ENCODE measurements around the gene LGALS7B.
"Not testable (repeated sequence)": the region's sequence is repeated elsewhere in the genome, so short reads cannot be mapped to it uniquely, and the experiment has no call there.

The LGALS7B gene

GRCh38 chr19:38825936-38826335 is 36.9 kb downstream of the LGALS7B start:
- not testable (repeated sequence) for DNase-seq

DNA sequence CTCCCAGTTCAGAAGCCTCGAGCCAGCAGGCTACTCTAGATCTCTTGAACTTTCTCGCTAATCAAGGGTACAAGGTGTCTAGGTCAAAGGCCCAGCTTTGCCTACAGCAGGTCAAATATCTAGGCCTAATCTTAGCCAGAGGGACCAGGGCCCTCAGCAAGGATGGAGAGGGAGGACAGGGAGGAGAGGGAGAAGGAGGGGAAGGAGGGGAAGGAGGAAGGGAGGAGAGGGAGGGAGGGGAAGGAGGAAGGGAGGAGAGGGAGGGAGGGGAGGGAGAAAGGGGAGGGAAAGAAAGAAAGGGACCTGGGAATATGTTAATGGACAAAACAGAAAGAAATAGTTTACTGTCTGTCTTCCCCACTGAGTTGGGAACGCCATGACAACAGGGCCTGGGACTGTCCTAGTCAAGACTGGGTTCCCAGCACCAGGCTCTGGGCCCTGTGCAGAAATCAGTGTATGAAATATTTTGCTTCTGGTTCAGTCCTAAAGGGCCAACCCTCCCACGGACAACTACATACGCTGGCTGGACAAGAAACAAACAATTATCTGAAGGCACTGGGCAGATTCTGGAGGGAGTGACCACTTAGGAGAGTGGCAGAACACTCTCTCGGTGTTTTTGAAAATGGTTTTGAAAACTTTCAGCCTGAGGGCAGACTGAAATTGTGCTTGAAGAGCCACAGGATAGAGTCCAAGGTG is 38.0 kb downstream of the LGALS7B start:
- DNase-seq = no peak

GRCh38 chr19:38829203-38829602 is 40.2 kb downstream of the LGALS7B start:
- DNase-seq = not testable (repeated sequence)

GRCh38 chr19:38830039-38830733 is 41.2 kb downstream of the LGALS7B start:
- no peak for DNase-seq

- no peak for DNase-seq
Measured at GRCh38 chr19:38831142-38831605, 42.2 kb downstream of the LGALS7B start.

GRCh38 chr19:38833092-38833425 is 44.1 kb downstream of the LGALS7B start:
- no peak for DNase-seq

DNA sequence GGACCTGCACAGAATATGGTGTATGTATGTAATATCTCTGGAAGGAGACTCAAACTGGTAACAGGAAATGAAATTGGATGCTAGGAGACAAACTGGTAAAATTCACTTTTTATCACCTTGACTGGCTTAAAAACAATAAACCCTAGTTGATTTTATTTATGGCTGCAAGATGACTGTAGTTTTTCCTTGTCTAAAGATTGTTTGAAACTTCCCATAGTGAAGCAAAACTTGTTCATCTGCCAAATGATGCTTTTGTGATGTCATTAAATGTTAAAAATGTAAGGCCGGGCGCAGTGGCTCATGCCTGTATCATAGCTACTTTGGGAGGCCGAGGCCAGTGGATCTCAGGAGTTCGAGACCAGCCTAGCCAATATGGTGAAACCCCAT is 45.1 kb downstream of the LGALS7B start:
- no peak for DNase-seq

DNA sequence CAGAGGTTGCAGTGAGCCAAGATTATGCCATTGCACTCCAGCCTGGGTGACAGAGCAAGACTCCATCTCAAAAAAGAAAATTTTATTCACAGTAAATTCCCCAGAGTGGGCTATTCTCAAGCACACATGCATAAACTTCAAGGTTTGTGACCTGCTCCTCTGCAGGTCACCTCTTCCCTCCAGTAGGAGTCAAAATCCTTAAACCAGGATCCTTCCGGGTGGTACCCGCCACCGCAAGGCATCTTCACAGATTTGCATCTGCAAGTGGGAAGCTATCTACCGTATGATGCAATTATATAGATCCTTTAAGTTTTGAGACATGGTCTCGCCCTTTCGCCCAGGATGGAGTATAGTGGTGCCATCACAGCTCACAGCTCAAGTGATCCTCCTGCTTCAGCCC is 45.6 kb downstream of the LGALS7B start:
- DNase-seq = no peak

- no peak for DNase-seq
Measured at GRCh38 chr19:38836159-38836982, 47.4 kb downstream of the LGALS7B start.

DNA sequence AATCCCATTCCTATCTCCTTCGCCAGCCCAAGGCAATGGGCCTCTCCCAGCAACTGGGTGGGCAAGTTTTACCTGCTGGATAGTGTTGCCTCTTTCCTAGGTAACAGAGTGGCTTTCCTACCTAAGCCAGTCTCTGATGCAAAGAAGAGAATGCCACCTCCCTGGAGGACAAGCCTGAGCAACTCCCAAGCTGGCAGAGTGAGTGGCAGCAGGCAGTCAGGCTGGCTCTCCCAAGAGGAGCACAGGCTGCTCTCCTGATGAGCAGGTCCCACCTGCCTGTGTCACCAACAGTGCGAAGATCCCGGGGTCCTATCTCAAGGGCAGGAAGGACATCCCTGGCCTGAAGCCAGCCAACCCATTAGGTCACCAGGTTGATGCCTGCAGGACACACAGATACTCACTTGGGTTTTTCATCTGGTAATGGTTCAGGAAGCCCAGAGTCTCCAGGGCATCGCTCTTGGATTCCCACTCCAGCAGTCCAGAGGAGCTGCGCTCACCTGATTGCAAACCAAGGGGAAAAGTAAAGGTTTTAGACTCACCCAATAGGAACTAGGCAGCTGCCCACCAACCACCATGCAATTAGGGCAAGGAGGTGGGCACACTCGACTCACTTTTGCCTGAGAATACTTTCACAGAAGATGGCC is 48.1 kb downstream of the LGALS7B start:
- DNase-seq = no peak

DNA sequence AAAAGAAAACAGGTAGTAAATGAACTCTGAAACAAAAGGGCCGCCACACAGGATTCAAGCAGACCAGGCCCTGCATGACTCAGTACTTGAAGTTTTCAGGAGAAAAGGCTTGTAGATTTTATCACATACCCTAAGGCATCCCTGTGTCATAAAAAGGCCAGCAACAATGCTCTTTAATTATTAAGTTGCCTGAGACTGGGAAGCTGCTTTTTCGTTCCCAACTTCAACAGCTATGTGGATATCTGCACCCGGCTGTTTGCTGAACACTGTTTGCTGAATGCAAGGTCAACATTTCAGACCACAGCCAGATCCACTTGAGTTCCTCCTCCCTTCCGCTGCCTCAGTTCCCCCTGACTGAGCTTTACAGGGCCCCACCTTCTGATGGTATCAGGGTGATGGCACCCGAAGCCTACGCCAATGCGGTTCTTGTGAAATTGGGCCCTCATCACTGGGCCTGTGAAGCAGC is 48.7 kb downstream of the LGALS7B start:
- DNase-seq = no peak

GRCh38 chr19:38838208-38838985 is 49.4 kb downstream of the LGALS7B start:
- peak; percentile 63 for DNase-seq

DNA sequence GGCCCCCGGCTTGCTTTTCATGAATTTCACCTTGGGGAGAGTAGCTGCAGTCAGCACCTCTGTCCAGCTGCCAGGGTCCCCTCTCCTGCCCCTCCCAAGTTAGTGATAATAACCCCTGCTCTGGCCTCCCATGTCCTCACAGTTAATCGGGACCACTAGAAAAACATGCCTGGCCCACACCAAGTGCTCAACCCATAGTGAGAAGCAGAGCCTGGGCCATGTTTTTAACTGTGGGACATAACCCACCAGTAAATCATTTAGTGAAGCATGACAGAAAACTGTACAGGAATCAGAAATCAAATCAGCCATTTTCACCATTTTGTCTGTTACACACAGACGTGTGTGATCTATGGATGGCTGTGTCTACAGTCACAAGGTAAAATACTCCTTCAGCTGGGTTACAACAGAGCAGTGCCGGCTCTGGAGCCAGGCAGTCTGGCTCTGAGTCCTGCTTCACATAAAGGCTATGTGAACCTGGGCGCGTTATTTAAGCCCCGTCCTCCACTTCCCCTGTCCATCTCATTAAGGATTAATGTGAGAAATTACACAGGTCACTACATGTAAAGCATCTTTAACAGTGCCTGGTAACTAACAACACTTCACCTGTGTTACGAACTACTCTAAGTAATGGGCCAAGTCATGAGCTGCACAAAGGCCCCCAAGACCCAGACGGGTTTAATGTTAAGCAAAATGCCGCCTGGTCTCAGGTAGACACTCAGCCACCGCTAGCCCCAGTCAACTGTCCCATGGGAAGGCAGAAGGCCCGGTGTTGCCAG is 50.2 kb downstream of the LGALS7B start:
- no peak for DNase-seq

DNA sequence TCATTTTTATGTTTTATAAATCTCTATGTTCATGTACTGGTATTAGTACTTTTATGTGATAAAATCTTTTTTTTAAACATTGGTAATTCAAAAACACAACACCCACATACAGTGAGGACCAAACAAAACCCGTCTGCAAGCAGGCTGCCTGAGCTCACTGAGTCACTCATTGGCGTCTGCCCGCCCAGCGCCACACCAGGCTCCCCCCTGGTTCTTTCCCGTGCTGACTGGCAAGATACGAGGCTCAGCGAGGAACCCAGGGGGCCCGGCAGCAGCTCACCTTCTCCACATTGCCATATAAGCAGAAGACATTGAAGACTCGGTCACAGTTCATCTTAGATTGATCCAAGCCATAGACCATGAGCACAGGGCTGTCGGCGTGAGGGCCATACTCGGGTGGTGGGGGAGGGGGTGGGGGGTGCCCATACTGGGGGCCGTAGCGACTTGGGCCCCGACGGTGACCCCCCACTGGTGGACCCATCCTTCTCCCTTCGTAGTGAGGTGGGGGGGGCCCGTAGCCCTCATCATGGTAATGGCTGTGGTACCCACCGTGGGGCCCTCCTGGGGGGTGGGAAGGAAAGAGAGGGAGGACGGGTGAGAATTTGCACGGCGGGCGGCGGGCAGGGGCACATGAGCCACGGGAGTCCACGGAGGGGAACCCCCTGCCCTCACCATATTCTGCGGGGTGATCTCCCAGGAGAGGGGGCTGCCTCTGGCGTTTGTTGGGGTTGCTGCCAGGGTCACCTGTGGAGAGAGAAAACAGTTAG is 51.0 kb downstream of the LGALS7B start:
- no peak for DNase-seq

- DNase-seq = no peak
Measured at GRCh38 chr19:38840583-38840968, 51.6 kb downstream of the LGALS7B start.

All from activated CD8-positive, alpha-beta memory T cell treated with anti-CD3 and anti-CD28 coated beads, Interleukin-2, amount 50 U/mL, for 4 hours (primary cell).